Colonic mucosa (tissue), 4 donors: Measurements from ENCODE around the gene FXYD1. TPM values are rescaled to one million over a fixed set of nuclear protein-coding genes. Genes with fewer than 3 reads are reported as not detected.
"Not testable (repeated sequence)": the region's sequence is repeated elsewhere in the genome, so short reads cannot be mapped to it uniquely, and the experiment has no call there.

Source experiments
- DNase-seq: peaks from one replicate; pipeline ENCODE4 v3.0.0-alpha.2; 2020
- H3K27ac ChIP-seq: fragments of 200-600 bp; one replicate; pipeline ENCODE4 v1.8.0; 2021
- H3K27me3 ChIP-seq: fragments of 200-600 bp; one replicate; pipeline ENCODE4 v1.8.0; 2021
- H3K36me3 ChIP-seq: fragments of 200-600 bp; one replicate; pipeline ENCODE4 v1.8.0; 2021
- H3K4me1 ChIP-seq: fragments of 200-600 bp; one replicate; pipeline ENCODE4 v1.8.0; 2021; ENCODE audit warnings: mild to moderate bottlenecking
- H3K4me3 ChIP-seq: fragments of 200-600 bp; one replicate; pipeline ENCODE4 v1.8.0; 2021
- H3K9ac ChIP-seq, 2 donors: one replicate each; pipeline ENCODE4 v1.7.0; 2013; ENCODE audit warnings: control low read depth in 2 of 2, low read depth in 2 of 2, low read length in 2 of 2
- H3K9me3 ChIP-seq: fragments of 200-600 bp; one replicate; pipeline ENCODE4 v1.8.0; 2021
- CTCF ChIP-seq: fragments of 200-600 bp; IDR thresholded peaks from one replicate; pipeline ENCODE4 v1.8.0; 2022; ENCODE audit warnings: antibody characterized with exemption, mild to moderate bottlenecking
- intact Hi-C: fragments of 100-400 bp; cut with DNase I; formaldehyde crosslinking; loops from one replicate; pipeline ENCODE4 v1.14.1; 2022
- total RNA-seq, 2 donors: library from RNA; stranded (reverse); fragmentation: NEBNext Ultra II Directional in 1 of 2; extraction: Animal tissue kit (Norgen Biotek cat#: 25700) in 1 of 2; gene quantifications; one replicate each; pipeline ENCODE4 v1.2.1, GENCODE V29; 2021
- donor health status: healthy.
- donor health status: DM: no; HTN: no; CAD: no.
- donor health status: DM: no; HTN: no; CAD: no.

FXYD1 gene
- total RNA-seq, 2 donors from 2014 or later: 8.8 to 15.1 TPM

GRCh38 chr19:35149463-35149862 lies 10.8 kb downstream of the FXYD1 start:
- Histone ChIP-seq H3K4me1 (no peaks in the 10 kb centered on the region), H3K27me3 (peaks cover 8% of the 10 kb centered on the region), H3K27ac (no peak overlapping the region), H3K4me3 (no peak overlapping the region), H3K9me3 (no peaks in the 10 kb centered on the region), H3K9ac (no peak overlapping the region), H3K36me3 (no peaks in the 10 kb centered on the region)
- intact Hi-C loops: loop anchor here (10.0 kb wide), 1 partner anchor 115 kb away; the partner anchor contains the start of gene USF2
- no peak for TF ChIP-seq CTCF
- no peak for DNase-seq

GRCh38 chr19:35150445-35150844 lies 11.8 kb downstream of the FXYD1 start:
- Histone ChIP-seq H3K4me1 (no peaks in the 10 kb centered on the region), H3K9ac (no peak overlapping the region), H3K27ac (no peak overlapping the region), H3K4me3 (no peak overlapping the region), H3K36me3 (no peaks in the 10 kb centered on the region), H3K27me3 (peaks cover 12% of the 10 kb centered on the region), H3K9me3 (no peaks in the 10 kb centered on the region)
- TF ChIP-seq CTCF: no peak
- intact Hi-C loops: no loop called here
- no peak for DNase-seq

GRCh38 chr19:35151273-35152065 lies 12.8 kb downstream of the FXYD1 start:
- DNase-seq: no peak
- Histone ChIP-seq H3K4me1 (no peaks in the 10 kb centered on the region), H3K9ac (no peak overlapping the region), H3K36me3 (no peaks in the 10 kb centered on the region), H3K9me3 (no peaks in the 10 kb centered on the region), H3K4me3 (no peak overlapping the region), H3K27ac (no peak overlapping the region), H3K27me3 (peaks cover 13% of the 10 kb centered on the region)
- intact Hi-C loops: no loop called here
- TF ChIP-seq CTCF: no peak

GRCh38 chr19:35153129-35153522 lies 14.5 kb downstream of the FXYD1 start:
- DNase-seq, H3K4me1 ChIP-seq, H3K9ac ChIP-seq, H3K27ac ChIP-seq, H3K4me3 ChIP-seq, intact Hi-C loops, H3K9me3 ChIP-seq, H3K36me3 ChIP-seq: not testable (repeated sequence)
- H3K27me3 ChIP-seq: peaks cover 13% of the 10 kb centered on the region

- Histone ChIP-seq H3K9me3 (no peaks in the 10 kb centered on the region), H3K4me3 (peak overlapping the region; percentile 57), H3K4me1 (no peaks in the 10 kb centered on the region), H3K27ac (no peak overlapping the region), H3K9ac (peak overlapping the region; percentile 48 to 67), H3K27me3 (peaks cover 13% of the 10 kb centered on the region), H3K36me3 (no peaks in the 10 kb centered on the region)
- peak; percentile 50 for DNase-seq
- peak; percentile 39 for TF ChIP-seq CTCF
- intact Hi-C loops: no loop called here
These were observed 15.3 kb downstream of the FXYD1 start for GRCh38 chr19:35153701-35154524.
